ENCODE measurements around the gene GAS2L2.

Gene GAS2L2

DNA sequence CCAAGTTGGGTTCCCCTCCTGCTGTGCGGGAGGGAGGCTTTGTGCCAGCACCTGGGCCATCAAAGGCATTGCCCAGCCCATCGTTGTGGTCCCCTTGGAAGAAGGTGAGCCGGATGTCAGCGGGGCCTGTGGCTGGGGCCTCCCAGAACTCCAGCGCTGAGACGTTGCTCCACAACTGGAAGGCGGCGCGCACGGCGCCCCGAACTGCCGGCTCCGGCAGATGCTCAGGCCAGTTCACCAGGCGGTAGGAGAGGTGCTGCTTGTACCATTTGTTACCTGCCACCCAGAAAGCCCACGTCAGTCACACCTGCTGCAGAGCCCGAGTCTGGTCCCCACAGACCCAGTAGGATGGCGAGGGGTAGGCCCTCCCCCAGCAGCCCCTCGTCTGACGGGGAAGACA lies 20.1 kb upstream of the GAS2L2 start:
- TF ChIP-seq, protein P1, sequence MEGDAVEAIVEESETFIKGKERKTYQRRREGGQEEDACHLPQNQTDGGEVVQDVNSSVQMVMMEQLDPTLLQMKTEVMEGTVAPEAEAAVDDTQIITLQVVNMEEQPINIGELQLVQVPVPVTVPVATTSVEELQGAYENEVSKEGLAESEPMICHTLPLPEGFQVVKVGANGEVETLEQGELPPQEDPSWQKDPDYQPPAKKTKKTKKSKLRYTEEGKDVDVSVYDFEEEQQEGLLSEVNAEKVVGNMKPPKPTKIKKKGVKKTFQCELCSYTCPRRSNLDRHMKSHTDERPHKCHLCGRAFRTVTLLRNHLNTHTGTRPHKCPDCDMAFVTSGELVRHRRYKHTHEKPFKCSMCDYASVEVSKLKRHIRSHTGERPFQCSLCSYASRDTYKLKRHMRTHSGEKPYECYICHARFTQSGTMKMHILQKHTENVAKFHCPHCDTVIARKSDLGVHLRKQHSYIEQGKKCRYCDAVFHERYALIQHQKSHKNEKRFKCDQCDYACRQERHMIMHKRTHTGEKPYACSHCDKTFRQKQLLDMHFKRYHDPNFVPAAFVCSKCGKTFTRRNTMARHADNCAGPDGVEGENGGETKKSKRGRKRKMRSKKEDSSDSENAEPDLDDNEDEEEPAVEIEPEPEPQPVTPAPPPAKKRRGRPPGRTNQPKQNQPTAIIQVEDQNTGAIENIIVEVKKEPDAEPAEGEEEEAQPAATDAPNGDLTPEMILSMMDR (conservative IDR thresholded peaks at IDR 0.05; ENCODE audit: low read depth, low read length), result no peak
- DNase-seq (ENCODE audit: low read depth), result no peak
- no peak overlapping the region for H3K4me3 ChIP-seq (ENCODE audit: low read length)

DNA sequence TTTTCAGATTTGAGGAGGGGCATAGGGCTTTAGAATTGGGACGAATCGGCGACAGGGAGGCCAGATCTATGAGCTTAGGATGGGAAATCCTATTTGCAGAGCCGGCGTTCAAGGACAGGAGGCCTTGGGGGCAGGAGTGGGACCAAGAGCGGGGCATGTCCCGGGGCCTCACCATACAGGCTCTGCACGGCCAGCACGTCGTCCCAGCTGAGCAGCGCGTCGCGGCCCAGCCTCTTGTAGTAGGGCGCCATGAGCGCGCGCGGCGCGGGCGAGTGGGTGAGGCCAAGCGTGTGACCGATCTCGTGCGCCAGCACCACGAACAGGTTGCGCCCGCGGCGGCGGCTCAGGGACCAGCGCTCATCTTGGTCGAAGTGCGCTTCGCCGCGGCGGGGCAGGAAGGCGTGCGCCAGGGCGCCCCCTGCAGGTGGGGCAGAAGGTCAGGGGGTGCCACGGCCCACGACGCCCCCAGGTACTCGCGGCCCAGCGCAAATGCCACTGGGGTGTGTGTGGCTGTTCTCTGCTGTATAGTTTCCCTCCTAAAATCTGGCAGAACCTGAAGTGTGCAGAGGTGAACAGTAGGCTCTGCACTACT lies 17.0 kb upstream of the GAS2L2 start:
- DNase-seq (ENCODE audit: low read depth), result no peak
- TF ChIP-seq, protein P1 (conservative IDR thresholded peaks at IDR 0.05; ENCODE audit: low read depth, low read length), result peak; percentile 23
- no peak overlapping the region for H3K4me3 ChIP-seq (ENCODE audit: low read length)

DNA sequence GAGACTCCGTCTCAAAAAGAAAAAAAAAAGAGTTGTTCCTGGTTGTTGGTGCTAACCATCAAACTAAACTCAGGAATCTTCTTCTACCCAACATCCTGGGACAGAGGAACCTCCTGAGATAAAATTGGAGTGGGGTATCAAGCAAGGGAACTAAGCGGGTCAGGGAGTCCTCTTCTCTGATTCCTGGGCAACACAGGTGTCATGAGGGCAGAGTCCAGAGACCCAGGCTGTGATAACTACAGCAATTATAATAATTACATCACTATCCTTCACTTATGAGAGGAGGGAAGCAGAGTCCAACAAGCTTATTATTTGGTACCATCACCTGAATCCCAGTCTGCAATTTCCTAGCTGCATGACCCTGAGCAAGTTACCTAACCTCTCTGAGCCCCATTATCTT lies 15.8 kb upstream of the GAS2L2 start:
- no peak overlapping the region for H3K4me3 ChIP-seq (ENCODE audit: low read length)
- TF ChIP-seq, protein P1 (conservative IDR thresholded peaks at IDR 0.05; ENCODE audit: low read depth, low read length), result no peak
- no peak for DNase-seq (ENCODE audit: low read depth)

DNA sequence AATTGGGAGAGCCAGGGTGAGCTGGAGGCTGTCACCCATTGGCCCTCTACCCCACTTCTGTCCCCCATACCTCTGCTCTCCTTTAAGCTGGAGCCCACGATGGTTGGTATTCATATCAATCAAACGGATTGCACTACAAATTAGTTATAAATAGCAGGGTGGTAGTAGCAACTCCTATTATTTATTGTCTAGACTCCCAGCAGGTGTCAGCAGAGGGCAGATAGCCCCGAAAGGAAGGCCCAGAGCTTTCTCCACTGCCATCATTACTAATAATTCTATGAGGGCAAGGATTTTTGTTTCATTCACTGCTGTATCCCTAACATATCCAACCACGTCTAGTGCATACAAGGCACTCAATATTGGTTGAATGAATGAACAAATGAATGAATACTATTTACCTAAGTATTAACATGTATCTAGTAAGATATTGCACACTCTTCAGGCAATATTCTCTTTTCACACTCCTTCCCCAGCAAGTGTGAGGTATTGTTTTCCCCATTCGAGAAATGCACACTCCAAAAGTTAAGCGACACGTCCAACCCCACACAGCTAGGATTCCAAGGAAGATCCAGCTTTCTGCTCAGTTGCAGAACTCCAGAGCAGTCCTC lies 14.0 kb upstream of the GAS2L2 start:
- no peak for DNase-seq (ENCODE audit: low read depth)
- H3K4me3 ChIP-seq (ENCODE audit: low read length), result no peak overlapping the region
- TF ChIP-seq, protein P1 (conservative IDR thresholded peaks at IDR 0.05; ENCODE audit: low read depth, low read length), result peak; percentile 67

DNA sequence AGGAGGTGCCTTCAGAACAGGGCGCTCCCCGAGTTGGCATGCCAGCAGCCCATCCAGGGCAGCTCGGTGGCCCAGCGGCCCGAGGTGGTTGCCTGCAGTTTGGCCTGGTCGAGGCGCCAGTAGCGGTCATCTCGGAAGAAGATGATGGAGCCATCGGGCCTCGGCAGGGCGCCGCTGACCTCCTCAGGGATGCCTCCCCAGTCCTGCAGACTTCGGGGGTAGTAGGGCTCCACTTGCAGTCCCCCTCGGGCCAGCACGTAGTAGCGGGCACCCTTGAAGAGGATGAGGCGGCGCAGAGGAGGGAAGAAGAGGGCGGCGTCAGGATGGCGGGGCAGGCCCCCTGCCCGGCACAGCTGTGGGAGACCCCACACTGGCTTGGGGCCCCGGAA lies 13.4 kb upstream of the GAS2L2 start:
- TF ChIP-seq, protein P1 (conservative IDR thresholded peaks at IDR 0.05; ENCODE audit: low read depth, low read length), result no peak
- no peak for DNase-seq (ENCODE audit: low read depth)
- no peak overlapping the region for H3K4me3 ChIP-seq (ENCODE audit: low read length)

DNA sequence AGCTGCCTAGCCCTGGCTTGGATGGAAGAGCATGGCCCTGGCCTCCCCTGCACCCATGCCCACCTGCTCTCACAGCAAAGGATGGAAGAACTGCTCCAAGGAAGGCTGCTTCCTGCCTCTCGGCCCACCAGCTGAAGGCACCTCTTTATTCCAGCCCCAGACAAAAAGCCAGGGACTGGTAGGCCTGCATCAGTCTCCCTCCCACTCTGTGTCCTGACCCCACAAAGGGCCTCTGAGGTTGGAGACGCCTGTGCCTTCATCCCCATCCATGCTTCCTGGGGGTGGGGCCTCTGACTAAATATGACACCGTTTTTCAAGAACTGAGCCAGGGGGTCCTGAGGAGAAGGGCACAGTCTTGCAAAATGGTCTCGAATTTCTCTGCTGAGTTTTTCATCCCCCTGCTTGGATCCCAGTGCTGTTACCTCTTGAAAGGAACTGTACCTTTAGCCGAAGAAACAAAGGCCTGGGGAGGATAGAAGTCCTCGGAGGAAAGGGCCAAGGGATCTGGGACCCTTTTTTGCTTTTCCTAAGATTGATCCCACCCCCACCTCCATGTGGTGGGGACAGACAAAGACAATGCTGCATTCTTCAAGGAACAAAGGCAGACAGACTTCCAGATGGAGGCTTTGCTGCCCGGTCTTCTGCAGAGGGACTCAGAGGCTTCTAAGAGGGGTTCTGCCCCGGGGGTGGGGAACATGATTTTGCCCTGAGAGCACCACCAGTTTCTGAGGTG lies 12.9 kb upstream of the GAS2L2 start:
- no peak for DNase-seq (ENCODE audit: low read depth)
- no peak overlapping the region for H3K4me3 ChIP-seq (ENCODE audit: low read length)
- TF ChIP-seq, protein P1 (conservative IDR thresholded peaks at IDR 0.05; ENCODE audit: low read depth, low read length), result no peak

All from retinal pigment epithelial cell (primary cell).